ENCODE results near the gene IL1F10.

DNA sequence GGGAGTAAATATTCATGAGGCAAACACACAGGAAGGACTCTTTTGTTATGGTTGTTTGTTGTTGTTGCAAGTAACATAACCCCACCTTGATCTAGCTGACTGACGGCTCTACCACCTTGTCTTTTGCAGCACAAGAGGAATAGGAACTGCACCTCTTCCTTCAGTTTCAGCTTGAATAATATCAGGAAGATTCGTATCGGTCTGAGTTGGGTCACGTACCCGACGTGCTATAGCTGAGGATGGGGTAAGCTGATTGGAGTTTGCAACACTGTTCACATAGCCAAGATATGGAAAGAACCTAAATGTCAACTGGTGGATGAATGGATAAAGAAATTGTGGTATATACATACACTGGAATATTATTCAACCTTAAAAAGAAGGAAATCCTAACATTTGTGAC lies 45.1 kb downstream of the IL1F10 start:
- no peak for TF ChIP-seq JUN (IDR thresholded peaks at IDR 0.05; ENCODE audit: borderline replicate concordance, insufficient read depth, insufficient read length, low read depth)
- TF ChIP-seq, protein P1, sequence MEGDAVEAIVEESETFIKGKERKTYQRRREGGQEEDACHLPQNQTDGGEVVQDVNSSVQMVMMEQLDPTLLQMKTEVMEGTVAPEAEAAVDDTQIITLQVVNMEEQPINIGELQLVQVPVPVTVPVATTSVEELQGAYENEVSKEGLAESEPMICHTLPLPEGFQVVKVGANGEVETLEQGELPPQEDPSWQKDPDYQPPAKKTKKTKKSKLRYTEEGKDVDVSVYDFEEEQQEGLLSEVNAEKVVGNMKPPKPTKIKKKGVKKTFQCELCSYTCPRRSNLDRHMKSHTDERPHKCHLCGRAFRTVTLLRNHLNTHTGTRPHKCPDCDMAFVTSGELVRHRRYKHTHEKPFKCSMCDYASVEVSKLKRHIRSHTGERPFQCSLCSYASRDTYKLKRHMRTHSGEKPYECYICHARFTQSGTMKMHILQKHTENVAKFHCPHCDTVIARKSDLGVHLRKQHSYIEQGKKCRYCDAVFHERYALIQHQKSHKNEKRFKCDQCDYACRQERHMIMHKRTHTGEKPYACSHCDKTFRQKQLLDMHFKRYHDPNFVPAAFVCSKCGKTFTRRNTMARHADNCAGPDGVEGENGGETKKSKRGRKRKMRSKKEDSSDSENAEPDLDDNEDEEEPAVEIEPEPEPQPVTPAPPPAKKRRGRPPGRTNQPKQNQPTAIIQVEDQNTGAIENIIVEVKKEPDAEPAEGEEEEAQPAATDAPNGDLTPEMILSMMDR (IDR thresholded peaks at IDR 0.05; ENCODE audit: extremely low read depth in 1 of 2, insufficient read depth in 1 of 2, low read depth in 1 of 2, low read length in 2 of 2), result no peak
- no peak for TF ChIP-seq EZH2 (IDR thresholded peaks at IDR 0.05; ENCODE audit: borderline replicate concordance, low read depth, low read length, severe bottlenecking)
- no peak for TF ChIP-seq POLR2A (IDR thresholded peaks at IDR 0.05; ENCODE audit: low read depth, low read length)
- TF ChIP-seq, protein P2, sequence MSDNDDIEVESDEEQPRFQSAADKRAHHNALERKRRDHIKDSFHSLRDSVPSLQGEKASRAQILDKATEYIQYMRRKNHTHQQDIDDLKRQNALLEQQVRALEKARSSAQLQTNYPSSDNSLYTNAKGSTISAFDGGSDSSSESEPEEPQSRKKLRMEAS (IDR thresholded peaks at IDR 0.05; ENCODE audit: insufficient read depth, insufficient read length), result no peak
- no peak for TF ChIP-seq FOS (IDR thresholded peaks at IDR 0.05; ENCODE audit: borderline replicate concordance, insufficient read depth, low read length)

Measured in endothelial cell of umbilical vein (primary cell).